Measurements from ENCODE around the gene TCF20. TPM values are rescaled to one million over a fixed set of nuclear protein-coding genes. Genes with fewer than 3 reads are reported as not detected.

TCF20 gene
- total RNA-seq, 6 donors from 2014 or later, result 27.5 to 49.9 (median 45.1) TPM

DNA sequence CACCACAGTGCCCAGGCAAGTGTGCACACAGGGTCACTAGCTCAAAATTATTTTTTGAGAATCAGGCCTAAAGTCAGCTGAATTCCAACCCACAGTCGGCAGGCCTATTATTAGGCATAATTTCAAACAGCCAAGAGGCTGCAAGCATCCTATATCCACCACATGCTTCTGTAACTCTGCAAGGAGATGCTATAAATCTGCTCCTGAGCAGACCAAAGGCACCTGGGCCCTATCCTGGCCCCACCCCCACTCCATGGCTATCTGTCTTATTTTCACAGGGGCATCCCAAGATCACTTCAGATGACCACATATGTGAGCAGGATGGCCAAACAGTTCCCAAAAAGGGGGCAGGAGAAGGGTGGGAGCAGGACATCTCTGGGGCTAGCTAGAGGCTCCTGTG, 44.6 kb downstream of the TCF20 start:
- no peaks in the 10 kb centered on the region for H3K36me3 ChIP-seq
- ATAC-seq (ENCODE audit: low FRiP score in 2 of 2) (no peak), DNase-seq (no peak)
- H3K9me3 ChIP-seq, result no peaks in the 10 kb centered on the region
- 94 to 100% methylated on average over 1 of the region's 1 CpG for WGBS, 2 donors
- peaks cover 20 to 37% (median 27%) of the 10 kb centered on the region in 4 donors for H3K4me1 ChIP-seq
- TF ChIP-seq CTCF (IDR thresholded peaks at IDR 0.05) (no peak), POLR2A (IDR thresholded peaks at IDR 0.05) (no peak), EP300 (IDR thresholded peaks at IDR 0.05) (no peak), POLR2AphosphoS5 (IDR thresholded peaks at IDR 0.05) (no peak)
- no peak overlapping the region for H3K4me3 ChIP-seq
- no peaks in the 10 kb centered on the region for H3K27me3 ChIP-seq
- H3K27ac ChIP-seq, result no peak overlapping the region

DNA sequence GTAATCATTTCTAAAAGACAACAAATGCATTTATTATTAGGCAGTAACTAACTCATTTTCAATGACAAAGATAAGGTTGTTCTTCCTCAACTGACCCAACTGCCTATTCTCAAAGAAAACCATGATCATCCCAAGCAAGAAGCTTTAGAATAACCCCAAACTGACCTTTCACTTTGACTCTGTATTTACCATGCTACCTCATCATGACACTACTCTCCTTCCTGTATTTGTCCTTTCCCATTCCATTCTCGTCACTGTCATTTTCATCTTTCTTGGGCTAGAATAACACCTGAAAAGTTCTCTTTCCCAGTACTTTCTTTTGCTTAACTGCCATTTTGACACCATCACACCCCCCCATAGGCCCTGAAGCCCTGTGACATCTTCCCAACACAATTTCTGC, 48.3 kb downstream of the TCF20 start:
- Histone ChIP-seq H3K27ac (no peak overlapping the region), H3K27me3 (no peaks in the 10 kb centered on the region), H3K4me3 (no peak overlapping the region), H3K9me3 (no peaks in the 10 kb centered on the region), H3K4me1 (peaks cover 5 to 19% (median 9%) of the 10 kb centered on the region in 4 donors), H3K36me3 (no peaks in the 10 kb centered on the region)
- TF ChIP-seq CTCF (IDR thresholded peaks at IDR 0.05) (no peak), EP300 (IDR thresholded peaks at IDR 0.05) (no peak), POLR2AphosphoS5 (IDR thresholded peaks at IDR 0.05) (no peak), POLR2A (IDR thresholded peaks at IDR 0.05) (no peak)
- ATAC-seq (ENCODE audit: low FRiP score in 2 of 2), result no peak
- no peak for DNase-seq
- WGBS, 2 donors, result 61 to 65% methylated on average over 1 of the region's 1 CpG

Other genes starting within 250 kb of the TCF20 start
- 10 to 100 TPM; 25.5 to 42.3 (median 34.4) TPM for gene NAGA, start 199.8 kb downstream of the TCF20 start, total RNA-seq
- 10 to 100 TPM in 5 of 6 donors, 1 to 10 TPM in 1; 7.3 to 18.5 (median 13.6) TPM for gene PHETA2, start 196.4 kb downstream of the TCF20 start, total RNA-seq
- 100 to 1,000 TPM in 1 of 6 donors, 10 to 100 TPM in 5; 11.2 to 135 (median 27.2) TPM for gene SMDT1, start 191.0 kb downstream of the TCF20 start, total RNA-seq
- 10 to 100 TPM in 5 of 6 donors, 1 to 10 TPM in 1; 7.3 to 51.4 (median 46.4) TPM for gene NDUFA6, start 179.9 kb downstream of the TCF20 start, total RNA-seq
- gene CYP2D6, start 139.8 kb downstream of the TCF20 start, total RNA-seq, result 1 to 10 TPM in 4 of 6 donors, under 1 TPM in 2; 0.46 to 4.2 (median 1.9) TPM
- 10 to 100 TPM in 4 of 6 donors, 1 to 10 TPM in 2; 8.7 to 36.7 (median 15.9) TPM for gene NFAM1, start 161.8 kb upstream of the TCF20 start, total RNA-seq
- gene RRP7A, start 249.1 kb upstream of the TCF20 start, total RNA-seq, result 10 to 100 TPM; 21.2 to 36.2 (median 29.3) TPM

Data from upper lobe of left lung (tissue), 6 donors.